Measurements from ENCODE around the gene PKD1L1.

The PKD1L1 gene

DNA sequence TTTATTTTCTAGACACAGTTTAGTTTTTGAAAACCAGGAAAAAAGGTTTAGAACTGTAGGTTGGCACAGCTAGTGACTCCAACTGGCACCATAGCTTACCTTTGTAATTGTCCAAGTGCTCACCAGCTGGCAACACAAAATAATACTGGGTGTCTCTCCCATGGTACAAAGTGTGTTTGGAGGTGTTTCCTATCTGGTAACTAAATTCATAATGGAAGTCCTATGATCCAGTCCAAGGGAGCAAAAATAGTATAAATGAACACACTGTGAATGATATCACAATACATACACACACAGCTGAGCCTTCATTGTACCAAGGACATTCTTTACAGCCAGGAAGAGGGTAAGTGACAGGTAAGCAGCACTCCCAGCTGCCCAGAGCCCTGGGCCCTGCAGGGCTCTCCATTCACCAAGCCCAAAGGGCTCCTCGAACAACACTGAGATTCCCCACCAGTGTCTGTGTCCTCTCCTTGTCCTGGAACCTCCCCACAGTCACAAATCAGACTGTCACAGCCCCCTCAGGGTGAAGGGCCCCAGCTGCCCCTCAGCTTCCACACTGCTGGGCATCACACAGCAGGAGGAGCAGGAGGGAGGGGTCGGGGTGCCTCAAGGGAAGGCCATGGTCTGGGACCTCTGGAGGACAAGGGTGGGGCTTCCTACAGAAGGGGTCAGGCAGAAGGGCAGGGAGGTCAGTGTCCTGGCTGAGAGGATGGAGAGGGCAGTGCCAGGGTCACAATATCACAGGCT, 72.1 kb downstream of the PKD1L1 start:
- DNase-seq (ENCODE audit: low spot score): no peak

DNA sequence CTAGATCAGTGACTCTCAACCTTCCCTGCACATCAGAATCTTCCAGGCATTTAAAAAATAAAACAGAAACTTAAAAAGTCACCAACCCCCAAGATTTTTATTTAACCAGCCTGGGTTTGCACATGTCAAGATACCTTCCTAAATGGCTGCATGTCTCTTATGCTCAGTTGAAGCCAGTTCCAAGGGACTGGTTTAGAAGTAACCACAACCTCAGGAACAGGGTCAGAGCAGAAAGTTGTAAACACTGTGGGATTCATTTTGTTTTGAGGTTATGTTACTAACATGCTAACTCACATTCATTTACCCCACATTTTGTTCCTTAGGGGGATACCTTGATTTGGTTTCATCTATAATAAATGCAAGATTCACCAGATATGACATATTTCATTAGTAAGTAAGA, 72.9 kb downstream of the PKD1L1 start:
- no peak for DNase-seq (ENCODE audit: low spot score)

DNA sequence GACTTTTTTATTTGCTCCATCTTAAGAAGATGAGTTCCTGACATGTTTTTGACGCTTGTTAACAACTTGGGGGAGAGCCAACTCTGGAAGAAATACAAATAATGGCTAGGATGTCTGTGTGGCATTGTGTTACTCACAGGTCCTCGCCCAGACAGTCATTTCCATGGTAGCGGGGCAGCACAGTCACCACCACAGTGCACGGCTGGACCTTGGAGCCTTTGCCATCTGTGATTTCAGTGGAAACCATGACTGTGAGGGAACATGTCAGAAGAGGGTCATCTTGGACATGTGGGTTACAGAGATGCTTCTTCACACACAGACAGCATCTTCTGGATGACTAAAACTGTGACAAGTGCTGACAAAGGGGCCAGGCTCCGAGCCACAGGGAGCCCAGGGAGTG, 74.5 kb downstream of the PKD1L1 start:
- peak; percentile 54 for DNase-seq (ENCODE audit: low spot score)

DNA sequence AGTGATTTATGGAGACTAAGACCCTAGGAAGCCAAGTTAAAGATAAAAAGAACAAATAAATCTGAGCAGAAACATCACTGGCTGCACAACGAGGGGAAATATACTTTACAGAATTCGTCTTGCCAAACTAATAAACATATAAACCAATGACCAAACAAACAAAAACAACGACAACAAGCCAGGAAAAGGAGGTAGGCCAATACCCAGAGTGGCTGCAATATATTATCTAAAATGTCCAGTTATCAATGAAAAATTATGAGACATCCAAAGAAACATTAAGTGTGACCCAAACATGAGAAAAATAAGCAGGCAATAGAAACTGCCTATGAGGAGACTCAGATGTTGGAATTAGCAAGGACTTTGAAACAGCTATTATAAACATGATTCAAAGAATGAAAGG, 81.0 kb downstream of the PKD1L1 start:
- DNase-seq (ENCODE audit: low spot score): no peak

DNA sequence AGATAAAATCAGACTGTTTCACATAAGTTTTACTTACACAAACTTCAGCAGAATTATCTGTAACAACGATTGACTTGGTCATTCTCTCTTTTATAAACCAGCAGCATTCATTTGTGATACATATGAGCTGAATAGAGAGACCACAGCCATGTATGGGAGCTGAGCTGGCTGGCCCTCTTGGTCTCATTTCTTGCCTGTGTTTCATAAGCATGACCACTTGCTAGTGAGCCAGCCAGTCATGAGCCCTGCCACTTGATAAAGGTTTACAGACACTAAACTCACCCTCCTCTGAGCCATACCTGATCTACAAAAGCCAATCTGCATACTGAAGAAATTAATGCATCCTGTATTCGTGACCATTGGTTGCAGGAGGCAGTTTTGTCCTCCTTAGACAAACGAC, 82.1 kb downstream of the PKD1L1 start:
- DNase-seq (ENCODE audit: low spot score): no peak

DNA sequence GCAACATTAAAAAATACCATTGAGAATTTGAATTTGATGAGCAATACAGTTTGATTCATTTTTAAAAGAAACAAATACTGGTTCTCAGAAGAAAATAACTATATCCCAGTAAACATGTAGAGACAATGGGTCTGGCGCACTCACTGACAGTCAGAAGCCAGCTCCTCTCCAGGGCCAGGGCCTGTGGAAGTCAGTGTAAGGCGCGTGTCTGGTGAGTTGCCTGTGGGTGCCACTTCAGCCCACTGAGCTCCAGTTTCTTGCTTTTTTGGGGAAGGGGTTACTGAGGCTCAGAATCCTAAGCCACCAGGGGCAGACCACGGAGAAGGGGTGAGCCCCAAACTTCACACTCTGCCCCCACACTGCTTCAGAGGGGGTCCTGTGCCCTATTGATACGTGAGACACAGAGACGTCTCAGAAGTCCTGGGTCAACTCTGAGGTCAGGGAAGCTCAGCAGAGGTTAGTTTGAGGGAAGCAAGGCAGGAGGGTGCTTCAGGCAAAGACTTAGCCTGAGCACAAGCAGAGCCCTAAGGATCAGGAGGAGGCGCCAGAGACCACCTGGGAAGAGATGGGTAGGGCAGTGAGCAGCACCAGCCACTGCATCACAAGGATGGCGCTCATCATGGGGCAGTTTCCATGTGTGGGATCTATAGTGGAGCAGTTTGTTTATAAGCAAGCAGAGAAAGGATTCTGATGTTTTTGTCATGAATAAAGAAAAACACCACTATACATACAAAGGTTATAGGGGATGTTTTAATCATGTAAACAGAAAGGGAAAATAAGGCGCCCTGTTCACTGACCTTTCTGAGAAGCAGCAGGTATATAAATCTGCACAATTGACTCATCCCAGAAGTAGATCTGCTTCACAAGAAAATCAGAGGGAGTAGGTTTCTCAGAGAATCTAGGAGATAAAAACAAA, 95.7 kb downstream of the PKD1L1 start:
- no peak for DNase-seq (ENCODE audit: low spot score)

DNA sequence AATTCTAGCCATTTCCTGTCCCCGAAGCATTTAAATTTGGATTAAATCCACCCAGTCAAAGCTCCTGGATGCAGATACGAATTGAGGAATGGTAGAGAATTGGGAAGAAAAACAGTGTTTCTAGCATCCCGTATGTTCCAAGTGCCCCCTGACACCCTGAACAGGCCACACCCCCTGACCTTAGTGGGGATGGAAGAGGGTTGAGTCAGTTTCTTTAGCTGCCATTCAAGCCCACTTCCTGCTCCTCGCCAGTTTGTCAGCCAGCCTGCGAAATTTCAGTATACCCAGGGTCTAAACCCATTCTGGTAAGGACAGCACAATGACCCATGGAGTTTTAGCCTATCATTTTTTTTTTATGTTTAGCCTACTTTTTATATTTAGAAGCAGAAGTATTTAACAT, 101.1 kb downstream of the PKD1L1 start:
- DNase-seq (ENCODE audit: low spot score): no peak

DNA sequence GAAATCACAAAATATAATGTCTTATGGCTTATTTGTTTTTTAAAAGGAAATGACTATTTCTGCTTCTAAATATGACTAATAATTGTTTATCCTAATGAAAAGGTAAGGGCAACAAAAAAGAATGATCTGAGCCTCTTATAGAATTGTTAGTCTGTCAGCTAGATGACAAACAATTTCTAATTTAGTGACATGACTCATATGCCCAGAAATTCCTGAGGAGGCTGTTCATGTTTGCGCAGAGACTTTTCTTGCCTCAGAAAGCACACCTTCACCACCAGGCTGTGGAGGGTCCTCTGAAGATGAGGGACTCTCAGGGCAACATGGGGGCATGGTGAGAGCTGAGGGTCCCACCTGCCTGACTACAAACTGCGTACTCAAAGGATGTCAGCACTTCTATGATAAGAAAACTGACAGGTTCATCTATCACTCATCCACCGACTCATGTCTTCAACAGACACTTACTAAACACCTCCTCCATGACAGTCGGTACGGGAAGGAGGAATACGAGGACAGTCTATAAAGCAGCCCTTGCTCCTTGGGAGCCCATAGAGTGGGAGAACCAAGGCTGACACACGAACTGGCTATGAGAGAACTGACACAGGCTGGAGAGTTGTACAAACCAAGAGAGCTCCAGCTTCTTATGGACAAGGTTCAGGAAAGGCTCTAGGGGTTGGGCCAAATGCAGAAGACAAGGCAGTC, 102.0 kb downstream of the PKD1L1 start:
- peak; percentile 57 for DNase-seq (ENCODE audit: low spot score)

- no peak for DNase-seq (ENCODE audit: low spot score)
These were observed 104.0 kb downstream of the PKD1L1 start for GRCh38 chr7:47844311-47844710.

DNA sequence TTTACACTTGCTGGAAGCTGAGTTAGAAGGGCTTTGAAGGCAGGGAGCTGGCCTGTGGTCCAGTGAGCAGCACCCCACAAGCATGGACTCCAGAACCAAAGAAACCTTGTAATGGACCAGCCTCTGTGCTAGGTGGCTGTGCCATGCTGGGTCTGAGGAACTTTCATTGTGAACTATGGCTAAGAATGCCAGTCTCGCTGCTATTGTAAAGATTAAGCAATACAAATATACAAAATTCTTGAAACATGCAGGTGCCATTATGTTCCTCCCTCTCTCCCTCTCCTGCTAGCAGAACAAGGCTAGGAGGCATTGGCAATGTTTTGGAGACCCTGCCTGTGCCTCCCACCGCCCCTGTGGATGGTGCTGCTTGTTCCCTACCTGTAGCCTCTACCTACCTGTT, 105.0 kb downstream of the PKD1L1 start:
- DNase-seq (ENCODE audit: low spot score): no peak

- DNase-seq (ENCODE audit: low spot score): no peak
These were observed 108.9 kb downstream of the PKD1L1 start for GRCh38 chr7:47839381-47839780.

- DNase-seq (ENCODE audit: low spot score): no peak
These were observed 110.4 kb downstream of the PKD1L1 start for GRCh38 chr7:47837826-47838225.

- no peak for DNase-seq (ENCODE audit: low spot score)
These were observed 111.6 kb downstream of the PKD1L1 start for GRCh38 chr7:47836503-47837202.

GRCh38 chr7:47836080-47836479, 112.2 kb downstream of the PKD1L1 start:
- no peak for DNase-seq (ENCODE audit: low spot score)

DNA sequence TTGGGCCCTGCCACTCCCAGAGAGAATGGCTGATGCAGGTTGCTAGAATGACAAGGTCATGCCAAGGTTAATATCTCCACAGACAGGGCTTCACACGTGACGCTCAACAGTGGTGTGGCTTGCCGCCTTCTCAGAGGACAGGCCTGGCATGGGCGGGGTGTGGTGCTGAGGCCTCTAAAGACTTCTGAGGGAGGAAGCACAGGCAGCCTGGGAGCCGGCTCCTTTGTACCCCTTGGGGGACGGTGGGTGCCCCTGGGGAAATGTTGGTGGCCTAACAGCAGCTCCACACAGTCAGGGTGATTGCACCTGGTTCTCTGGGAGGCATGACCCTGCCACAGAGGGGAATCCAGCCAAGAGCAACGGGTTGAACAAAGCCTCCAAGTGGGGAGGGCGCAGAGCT, 115.1 kb downstream of the PKD1L1 start:
- DNase-seq (ENCODE audit: low spot score): no peak

GRCh38 chr7:47832105-47832715, 116.1 kb downstream of the PKD1L1 start:
- DNase-seq (ENCODE audit: low spot score): no peak

DNA sequence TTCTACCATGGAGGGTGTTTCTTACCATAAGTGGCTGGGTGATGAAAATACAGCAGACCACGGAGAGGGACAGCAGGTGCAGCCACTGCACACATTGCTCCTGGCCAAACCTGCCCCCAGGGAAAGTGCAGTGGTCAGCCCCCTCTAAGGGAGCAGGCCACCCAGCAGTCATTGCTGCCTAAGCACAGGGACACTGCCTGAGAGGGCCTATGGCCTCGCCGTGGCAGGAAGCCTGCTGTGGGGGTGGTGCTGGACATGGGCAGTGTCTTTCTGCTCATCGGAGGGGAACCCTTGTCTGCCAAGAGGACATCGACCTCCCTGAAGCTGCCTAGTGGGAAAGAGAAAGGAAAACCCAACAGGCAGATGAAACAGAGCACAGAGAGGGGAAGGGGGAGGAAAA, 118.3 kb downstream of the PKD1L1 start:
- DNase-seq (ENCODE audit: low spot score): no peak

DNA sequence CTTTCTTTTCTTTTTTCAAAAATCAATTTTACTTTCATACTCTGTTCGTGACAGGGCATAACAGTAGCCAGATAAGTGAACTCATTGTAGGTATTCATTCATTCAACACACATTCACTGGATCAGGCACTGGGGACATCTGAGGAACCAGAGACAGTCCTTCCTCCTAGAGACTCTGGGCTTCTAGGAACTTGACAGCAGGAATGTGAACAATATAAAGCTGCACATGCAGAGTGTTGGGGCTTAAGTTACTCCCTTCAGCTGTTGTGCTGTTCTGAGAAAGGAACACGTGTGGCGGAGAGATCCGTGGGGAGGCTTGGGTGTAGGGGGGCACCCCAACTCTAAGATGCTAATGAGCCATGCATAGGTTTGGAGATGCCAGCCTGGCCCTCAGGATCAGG, 120.4 kb downstream of the PKD1L1 start:
- DNase-seq (ENCODE audit: low spot score): no peak

DNA sequence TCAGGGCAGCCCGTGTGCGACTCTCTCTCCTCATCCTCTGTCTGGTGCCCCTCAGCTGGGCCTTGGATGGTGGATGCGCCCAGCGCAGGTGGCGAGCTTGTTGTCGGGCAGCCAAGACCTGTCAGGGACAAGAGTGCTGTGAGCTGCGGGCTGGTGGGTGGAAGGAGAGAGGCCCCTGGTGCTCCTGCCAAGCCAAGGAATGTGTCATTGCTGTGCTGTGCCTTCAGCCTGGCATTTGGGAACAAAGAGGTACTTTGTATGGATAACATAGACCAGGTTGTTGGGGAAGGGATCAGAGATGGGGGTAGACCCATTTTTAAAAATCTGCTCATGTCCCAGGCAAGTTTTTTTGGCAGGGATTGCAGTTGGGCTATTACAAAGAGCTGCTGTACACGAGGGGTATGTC, 120.9 kb downstream of the PKD1L1 start:
- no peak for DNase-seq (ENCODE audit: low spot score)

DNA sequence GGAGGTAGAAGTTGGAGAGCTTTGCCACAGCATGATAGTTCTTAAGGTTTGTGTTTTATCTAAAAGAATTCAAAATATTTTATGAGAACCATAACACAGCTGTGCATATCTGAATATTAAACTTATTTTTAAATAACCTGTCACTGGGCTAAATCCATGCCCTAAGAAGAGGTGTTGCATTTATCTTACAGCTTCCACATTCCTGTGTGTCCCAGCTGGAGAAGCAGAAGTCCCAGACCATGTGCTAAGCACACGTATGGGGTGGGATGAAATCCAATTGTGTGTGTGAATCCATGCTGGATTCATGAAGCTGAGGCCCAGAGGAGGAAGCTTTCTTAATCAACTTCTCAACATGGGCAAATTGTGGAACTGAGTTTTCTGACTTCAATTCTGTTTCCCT, 121.5 kb downstream of the PKD1L1 start:
- DNase-seq (ENCODE audit: low spot score): no peak

GRCh38 chr7:47819607-47819920, 128.7 kb downstream of the PKD1L1 start:
- DNase-seq (ENCODE audit: low spot score): no peak

Measured in LoVo (cell line).